ENCODE results near the gene P3R3URF.
"Not testable (repeated sequence)": the region's sequence is repeated elsewhere in the genome, so short reads cannot be mapped to it uniquely, and the experiment has no call there.

Gene P3R3URF

DNA sequence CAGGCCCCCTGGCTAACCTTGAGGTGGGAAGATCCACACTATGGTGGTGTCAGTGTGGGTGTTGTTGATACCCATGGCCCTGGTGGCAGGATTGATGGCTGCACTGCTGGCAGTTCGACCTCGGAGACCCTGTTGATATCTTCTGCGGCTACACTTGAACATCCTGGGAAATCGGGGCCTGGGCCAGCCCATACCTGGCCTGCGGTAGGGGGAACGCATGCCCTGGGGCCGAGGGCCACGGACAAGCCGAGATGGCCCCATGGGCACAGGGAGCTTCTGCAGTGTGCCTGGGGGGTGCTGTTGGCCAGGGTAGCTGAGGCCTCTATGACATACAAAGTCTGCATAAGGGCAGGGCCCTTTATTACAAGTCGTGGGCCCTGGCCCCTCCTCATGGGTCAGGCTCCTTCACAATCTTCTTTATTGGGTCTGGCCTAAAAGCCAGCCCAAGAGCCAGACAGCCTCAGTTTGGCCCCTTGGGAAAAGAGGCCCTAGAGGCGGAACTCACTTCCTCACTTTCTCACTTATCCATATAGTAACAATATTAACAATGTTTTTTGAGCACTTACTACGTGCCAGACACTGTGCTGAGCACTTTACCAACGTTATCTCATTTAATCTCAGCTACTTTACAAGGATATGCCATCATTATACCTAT, at the start of gene P3R3URF:
TSS of gene P3R3URF (minus strand) at position 278 of the 655 bp plus-strand sequence. CDS start at position 261, 17 bp downstream.
- H3K4me3 ChIP-seq (ENCODE audit: low read depth, low read length): no peak within 1 kb of the TSS
- no peak for DNase-seq (ENCODE audit: low read depth)
- TF ChIP-seq, protein P1, sequence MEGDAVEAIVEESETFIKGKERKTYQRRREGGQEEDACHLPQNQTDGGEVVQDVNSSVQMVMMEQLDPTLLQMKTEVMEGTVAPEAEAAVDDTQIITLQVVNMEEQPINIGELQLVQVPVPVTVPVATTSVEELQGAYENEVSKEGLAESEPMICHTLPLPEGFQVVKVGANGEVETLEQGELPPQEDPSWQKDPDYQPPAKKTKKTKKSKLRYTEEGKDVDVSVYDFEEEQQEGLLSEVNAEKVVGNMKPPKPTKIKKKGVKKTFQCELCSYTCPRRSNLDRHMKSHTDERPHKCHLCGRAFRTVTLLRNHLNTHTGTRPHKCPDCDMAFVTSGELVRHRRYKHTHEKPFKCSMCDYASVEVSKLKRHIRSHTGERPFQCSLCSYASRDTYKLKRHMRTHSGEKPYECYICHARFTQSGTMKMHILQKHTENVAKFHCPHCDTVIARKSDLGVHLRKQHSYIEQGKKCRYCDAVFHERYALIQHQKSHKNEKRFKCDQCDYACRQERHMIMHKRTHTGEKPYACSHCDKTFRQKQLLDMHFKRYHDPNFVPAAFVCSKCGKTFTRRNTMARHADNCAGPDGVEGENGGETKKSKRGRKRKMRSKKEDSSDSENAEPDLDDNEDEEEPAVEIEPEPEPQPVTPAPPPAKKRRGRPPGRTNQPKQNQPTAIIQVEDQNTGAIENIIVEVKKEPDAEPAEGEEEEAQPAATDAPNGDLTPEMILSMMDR (IDR thresholded peaks at IDR 0.05; ENCODE audit: low read depth, low read length, missing control alignments): no peak

DNA sequence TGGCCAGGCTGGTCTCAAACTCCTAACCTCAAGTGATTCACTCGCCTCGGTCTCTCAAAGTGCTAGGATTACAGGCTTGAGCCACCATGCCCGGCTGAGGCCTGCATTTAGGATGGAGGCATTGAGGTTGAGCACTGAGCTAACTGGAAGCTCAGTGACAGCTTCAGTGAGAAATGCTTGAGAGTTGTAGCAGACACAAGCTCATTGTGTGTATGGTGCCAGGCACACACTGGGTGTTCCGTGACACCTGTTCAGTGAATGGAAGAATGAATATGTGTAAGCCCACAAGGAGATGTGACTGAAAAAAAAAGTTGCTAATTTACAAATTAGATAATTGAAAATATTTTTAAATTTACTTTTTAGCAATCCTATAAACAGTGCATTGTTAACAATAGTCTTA, 48.7 kb upstream of the P3R3URF start:
- TF ChIP-seq, protein P1 (IDR thresholded peaks at IDR 0.05; ENCODE audit: low read depth, low read length, missing control alignments): no peak
- H3K4me3 ChIP-seq (ENCODE audit: low read depth, low read length): no peak overlapping the region
- DNase-seq (ENCODE audit: low read depth): no peak

DNA sequence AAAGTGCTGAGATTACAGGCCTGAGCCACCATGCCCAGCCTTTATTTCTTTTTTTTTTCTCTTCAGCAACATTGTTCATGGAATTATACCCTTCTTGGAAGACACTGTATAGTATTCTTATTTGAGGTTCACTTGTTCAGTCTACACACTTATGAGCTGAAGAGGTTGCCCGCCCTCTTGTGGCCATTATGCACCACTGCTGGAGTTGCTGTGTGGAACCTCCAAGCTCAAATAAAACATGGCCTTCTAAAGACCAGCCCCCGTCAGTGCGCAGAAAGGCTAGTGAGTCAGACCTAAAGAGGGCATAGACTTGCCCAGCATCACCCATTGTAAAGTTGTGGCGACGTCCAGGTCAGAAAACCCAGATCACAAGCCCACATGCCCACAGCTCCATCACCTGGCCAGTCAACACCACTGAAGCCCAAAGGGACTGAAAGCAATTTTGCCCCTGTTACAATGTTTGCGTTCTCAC, 47.2 kb upstream of the P3R3URF start:
- TF ChIP-seq, protein P1 (IDR thresholded peaks at IDR 0.05; ENCODE audit: low read depth, low read length, missing control alignments): peak; percentile 92
- peak; percentile 65 for DNase-seq (ENCODE audit: low read depth)
- no peak overlapping the region for H3K4me3 ChIP-seq (ENCODE audit: low read depth, low read length)

DNA sequence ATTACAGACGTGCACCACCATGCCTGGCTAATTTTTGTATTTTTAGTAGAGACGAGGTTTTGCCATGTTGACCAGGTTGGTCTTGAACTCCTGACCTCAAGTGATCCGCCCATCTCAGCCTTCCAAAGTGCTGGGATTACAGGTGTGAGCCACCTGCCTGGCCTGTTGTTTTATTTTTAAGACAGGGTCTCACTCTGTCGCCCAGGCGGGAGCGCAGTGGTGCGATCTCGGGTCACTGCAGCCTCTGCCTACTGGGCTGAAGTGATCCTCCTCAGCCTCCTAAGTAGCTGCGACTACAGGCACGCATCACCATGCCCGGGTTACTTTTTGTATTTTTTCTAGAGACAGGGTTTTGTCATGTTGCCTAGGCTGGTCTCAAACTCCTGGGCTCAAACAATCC, 46.8 kb upstream of the P3R3URF start:
- H3K4me3 ChIP-seq (ENCODE audit: low read depth, low read length); DNase-seq (ENCODE audit: low read depth): not testable (repeated sequence)

DNA sequence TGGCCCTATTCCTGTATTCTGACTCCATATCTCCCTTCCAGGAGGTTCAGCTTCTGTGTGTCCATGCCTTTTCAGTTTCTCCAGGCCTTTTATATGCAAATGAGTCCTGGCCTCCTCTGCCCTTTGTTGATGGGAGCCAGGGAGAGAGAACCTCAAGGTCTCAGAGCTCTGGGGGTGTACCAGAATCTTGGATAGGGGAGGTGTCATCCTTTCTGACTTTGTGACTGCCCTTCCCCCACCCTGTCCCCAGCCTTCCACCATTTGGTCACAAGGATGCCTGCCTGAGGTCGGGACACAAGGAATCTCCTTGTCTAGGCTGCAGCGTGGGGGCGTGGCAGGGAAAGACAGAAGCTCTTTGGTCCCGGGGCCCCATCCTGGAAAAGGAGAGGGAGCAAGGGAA, 45.5 kb upstream of the P3R3URF start:
- TF ChIP-seq, protein P1 (IDR thresholded peaks at IDR 0.05; ENCODE audit: low read depth, low read length, missing control alignments): no peak
- no peak overlapping the region for H3K4me3 ChIP-seq (ENCODE audit: low read depth, low read length)
- DNase-seq (ENCODE audit: low read depth): no peak

DNA sequence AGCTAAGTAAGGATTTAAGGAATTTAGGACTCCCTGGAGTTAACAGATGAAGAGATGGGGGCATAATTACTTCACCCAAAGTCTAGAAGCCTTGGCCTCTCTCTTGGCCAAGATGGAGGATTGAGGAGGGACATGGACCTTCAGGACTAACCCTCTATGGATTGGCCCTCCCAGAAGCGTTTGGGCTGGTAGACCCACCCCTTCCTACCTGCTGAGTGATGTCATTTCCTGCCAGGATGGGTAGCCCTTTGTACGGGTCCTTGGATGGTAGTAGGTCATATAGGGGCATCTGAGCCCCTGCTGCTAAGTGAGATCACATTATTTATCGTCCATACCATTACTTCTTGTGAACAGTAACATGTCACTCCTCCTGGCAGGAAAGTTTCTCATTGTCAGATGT, 44.5 kb upstream of the P3R3URF start:
- TF ChIP-seq, protein P1 (IDR thresholded peaks at IDR 0.05; ENCODE audit: low read depth, low read length, missing control alignments): no peak
- H3K4me3 ChIP-seq (ENCODE audit: low read depth, low read length): no peak overlapping the region
- DNase-seq (ENCODE audit: low read depth): no peak

DNA sequence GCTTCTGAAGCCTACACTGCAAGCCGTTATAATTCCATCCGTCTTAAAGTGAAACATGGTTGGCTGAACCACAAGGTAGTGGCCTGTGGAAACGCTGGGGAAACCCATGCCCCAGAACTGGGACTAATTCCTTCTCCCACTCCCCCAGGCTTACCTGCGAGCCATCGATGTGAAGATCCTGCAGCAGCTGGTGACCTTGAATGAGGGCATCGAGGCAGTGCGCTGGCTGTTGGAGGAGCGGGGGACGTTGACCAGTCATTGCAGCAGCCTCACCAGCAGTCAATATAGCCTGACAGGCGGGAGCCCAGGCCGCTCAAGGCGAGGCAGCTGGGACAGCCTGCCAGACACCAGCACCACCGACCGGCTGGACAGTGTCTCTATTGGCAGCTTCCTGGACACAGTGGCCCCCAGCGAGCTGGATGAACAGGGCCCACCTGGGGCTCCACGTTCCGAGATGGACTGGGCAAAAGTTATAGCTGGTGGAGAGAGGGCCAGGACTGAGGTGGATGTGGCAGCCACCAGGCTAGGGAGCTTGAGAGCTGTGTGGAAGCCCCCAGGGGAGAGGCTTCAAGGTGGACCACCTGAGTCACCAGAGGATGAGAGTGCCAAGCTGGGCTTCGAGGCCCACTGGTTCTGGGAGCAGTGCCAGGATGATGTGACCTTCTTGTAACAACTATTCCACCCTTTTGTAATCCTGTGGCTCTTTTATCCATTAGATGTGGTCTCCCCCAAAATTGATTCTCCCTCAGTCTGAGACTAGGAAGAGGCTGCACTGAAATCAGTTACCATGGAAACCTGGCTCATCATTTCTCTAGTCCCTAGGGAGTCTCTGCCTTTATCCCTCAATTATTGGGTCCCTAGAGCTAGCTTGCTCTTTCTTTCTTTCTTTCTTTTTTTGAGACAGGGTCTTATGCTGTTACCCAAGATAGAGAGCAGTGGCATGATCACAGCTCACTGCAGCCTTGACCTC, 43.5 kb upstream of the P3R3URF start:
- no peak for DNase-seq (ENCODE audit: low read depth)
- TF ChIP-seq, protein P1 (IDR thresholded peaks at IDR 0.05; ENCODE audit: low read depth, low read length, missing control alignments): no peak

More for the DNA sequence above, 43.5 kb upstream of the P3R3URF start:
- H3K4me3 ChIP-seq (ENCODE audit: low read depth, low read length): no peak overlapping the region
